ENCODE data around the gene ODAD4. TPM values are rescaled to one million over a fixed set of nuclear protein-coding genes. Genes with fewer than 3 reads are reported as not detected.

The ODAD4 gene
- polyA plus RNA-seq, 3 donors: 0.04 to 0.28 (median 0.23) TPM

- DNase-seq: no peak
- Mint-ChIP-seq H3K9me3 (no peaks in the 10 kb centered on the region), H3K36me3 (peaks cover 61 to 81% of the 10 kb centered on the region in 2 donors), H3K4me1 (peaks cover 14% of the 10 kb centered on the region), H3K27me3 (ENCODE audit: low read depth in 3 of 3) (peaks cover 0 to 1% (median 0%) of the 10 kb centered on the region in 3 donors), H3K4me3 (no peak overlapping the region), H3K27ac (peak overlapping the region in 2 of 7 donors; percentile 26 to 82)
- peaks cover 73 to 87% of the 10 kb centered on the region in 2 donors for H3K36me3 ChIP-seq (replicated peaks in 1 of 2; ENCODE audit: control insufficient read depth in 1 of 2, insufficient read depth in 2 of 2, low read length in 2 of 2)
- peaks cover 0 to 7% of the 10 kb centered on the region in 2 donors for H3K4me1 ChIP-seq (ENCODE audit: control insufficient read depth in 1 of 2, insufficient read depth in 2 of 2, low read length in 2 of 2)
- H3K9me3 ChIP-seq (replicated peaks in 1 of 2; ENCODE audit: control insufficient read depth in 1 of 2, insufficient read depth in 1 of 2, low read length in 2 of 2): no peaks in the 10 kb centered on the region
- no peaks in the 10 kb centered on the region for H3K27me3 ChIP-seq (ENCODE audit: control insufficient read depth in 2 of 2, insufficient read depth in 2 of 2, low read length in 2 of 2)
- H3K27ac ChIP-seq (ENCODE audit: low read depth in 1 of 2, low read length in 2 of 2): no peak overlapping the region
- H3K79me2 ChIP-seq (ENCODE audit: insufficient read depth, low read length): peaks cover 53% of the 10 kb centered on the region
- no peak overlapping the region for H3K4me2 ChIP-seq (replicated peaks; ENCODE audit: extremely low read depth, low read length, poor library complexity, severe bottlenecking)
- peaks cover 94% of the 10 kb centered on the region for H4K20me1 ChIP-seq (ENCODE audit: insufficient read depth, low read length)
- no peak overlapping the region for H2AFZ ChIP-seq (ENCODE audit: insufficient read depth, low read depth, low read length, poor library complexity, severe bottlenecking)
- no peak for TF ChIP-seq CTCF (IDR thresholded peaks at IDR 0.05)
- intact Hi-C loops (cut with micrococcal nuclease): loop anchor here in 1 of 2 donors (5.0 kb wide), 1 partner anchor 37 kb away; no protein-coding TSS in a partner anchor
- 84% methylated on average over 6 of the region's 6 CpGs for WGBS (ENCODE audit: insufficient coverage)
- no peak overlapping the region for H3K4me3 ChIP-seq (replicated peaks in 1 of 3; ENCODE audit: low read depth in 2 of 3, low read length in 3 of 3)
- H3K9ac ChIP-seq (ENCODE audit: insufficient read depth, low read length, poor library complexity, severe bottlenecking): no peak overlapping the region
Measured at GRCh38 chr17:41974031-41974430, 43.6 kb downstream of the ODAD4 start.

GRCh38 chr17:41974658-41975057 is 44.2 kb downstream of the ODAD4 start:
- Histone ChIP-seq H4K20me1 (ENCODE audit: insufficient read depth, low read length) (peaks cover 87% of the 10 kb centered on the region), H3K36me3 (replicated peaks in 1 of 2; ENCODE audit: control insufficient read depth in 1 of 2, insufficient read depth in 2 of 2, low read length in 2 of 2) (peaks cover 75 to 85% of the 10 kb centered on the region in 2 donors), H3K9me3 (replicated peaks in 1 of 2; ENCODE audit: control insufficient read depth in 1 of 2, insufficient read depth in 1 of 2, low read length in 2 of 2) (no peaks in the 10 kb centered on the region), H2AFZ (ENCODE audit: insufficient read depth, low read depth, low read length, poor library complexity, severe bottlenecking) (no peak overlapping the region), H3K4me3 (replicated peaks in 1 of 3; ENCODE audit: low read depth in 2 of 3, low read length in 3 of 3) (no peak overlapping the region), H3K9ac (ENCODE audit: insufficient read depth, low read length, poor library complexity, severe bottlenecking) (no peak overlapping the region), H3K27me3 (ENCODE audit: control insufficient read depth in 2 of 2, insufficient read depth in 2 of 2, low read length in 2 of 2) (no peaks in the 10 kb centered on the region), H3K4me2 (replicated peaks; ENCODE audit: extremely low read depth, low read length, poor library complexity, severe bottlenecking) (no peak overlapping the region), H3K79me2 (ENCODE audit: insufficient read depth, low read length) (peaks cover 47% of the 10 kb centered on the region), H3K4me1 (ENCODE audit: control insufficient read depth in 1 of 2, insufficient read depth in 2 of 2, low read length in 2 of 2) (peaks cover 0 to 7% of the 10 kb centered on the region in 2 donors), H3K27ac (ENCODE audit: low read depth in 1 of 2, low read length in 2 of 2) (peak overlapping the region in 1 of 2 donors; percentile 31)
- Mint-ChIP-seq H3K27me3 (ENCODE audit: low read depth in 3 of 3) (peaks cover 0 to 1% (median 0%) of the 10 kb centered on the region in 3 donors), H3K4me3 (no peak overlapping the region), H3K27ac (peak overlapping the region in 3 of 7 donors; percentile 15 to 50 (median 25)), H3K9me3 (no peaks in the 10 kb centered on the region), H3K36me3 (peaks cover 62 to 86% of the 10 kb centered on the region in 2 donors), H3K4me1 (peaks cover 10% of the 10 kb centered on the region)
- DNase-seq: no peak
- 89% methylated on average over 3 of the region's 5 CpGs for WGBS (ENCODE audit: insufficient coverage)
- intact Hi-C loops (cut with micrococcal nuclease): loop anchor here in 1 of 2 donors (5.0 kb wide), 1 partner anchor 37 kb away; no protein-coding TSS in a partner anchor
- TF ChIP-seq CTCF (IDR thresholded peaks at IDR 0.05): no peak

All from CD14-positive monocyte (primary cell).